ENCODE measurements around the gene RIMKLB.
"Not testable (repeated sequence)": the region's sequence is repeated elsewhere in the genome, so short reads cannot be mapped to it uniquely, and the experiment has no call there.

The RIMKLB gene

GRCh38 chr12:8784290-8784888, 86.6 kb downstream of the RIMKLB start:
- TF ChIP-seq CTCF (IDR thresholded peaks at IDR 0.05; ENCODE audit: insufficient read depth, low read depth, low read length, missing control alignments): no peak
- H3K4me3 ChIP-seq (ENCODE audit: low read depth, low read length): no peak overlapping the region
- no peak for DNase-seq (ENCODE audit: low read depth)

DNA sequence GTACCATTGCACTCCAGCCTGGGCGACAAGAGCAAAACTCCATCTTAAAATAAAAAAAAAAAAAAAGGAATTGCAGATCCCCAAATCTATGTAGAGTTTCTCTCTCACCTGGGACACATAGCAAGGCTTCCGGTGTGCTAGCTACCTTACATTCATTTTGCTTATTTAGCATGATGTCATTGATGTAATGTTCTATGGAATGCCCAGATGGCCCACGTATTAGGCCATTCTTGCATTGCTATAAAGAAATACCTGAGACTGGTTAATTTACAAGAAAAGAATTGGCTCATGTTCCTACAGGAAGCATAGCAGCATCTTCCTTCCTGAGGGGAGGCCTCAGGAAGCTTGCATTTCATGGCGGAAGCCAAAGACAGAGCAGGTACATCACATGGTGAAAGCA, 87.7 kb downstream of the RIMKLB start:
- TF ChIP-seq CTCF (IDR thresholded peaks at IDR 0.05; ENCODE audit: insufficient read depth, low read depth, low read length, missing control alignments): no peak
- H3K4me3 ChIP-seq (ENCODE audit: low read depth, low read length): no peak overlapping the region
- no peak for DNase-seq (ENCODE audit: low read depth)

GRCh38 chr12:8787206-8787605, 89.4 kb downstream of the RIMKLB start:
- H3K4me3 ChIP-seq (ENCODE audit: low read depth, low read length); DNase-seq (ENCODE audit: low read depth): not testable (repeated sequence)

DNA sequence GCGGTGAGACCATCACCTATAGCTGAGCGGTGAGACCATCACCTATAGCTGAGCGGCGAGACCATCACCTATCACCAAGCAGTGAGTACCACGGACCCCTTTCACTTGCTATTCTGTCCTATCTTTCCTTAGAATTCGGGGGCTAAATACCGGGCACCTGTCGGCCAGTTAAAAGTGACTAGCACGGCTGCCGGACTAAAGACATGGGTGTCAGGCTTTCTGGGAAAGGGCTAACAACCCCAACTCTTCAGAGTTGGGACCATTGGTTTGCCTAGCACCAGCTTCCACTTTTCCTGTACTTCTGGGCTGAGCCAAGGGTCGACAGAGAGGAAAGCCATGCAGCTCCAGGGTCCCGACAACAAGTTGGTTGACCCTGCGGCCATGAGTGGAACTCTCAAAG, 90.9 kb downstream of the RIMKLB start:
- not testable (repeated sequence) for H3K4me3 ChIP-seq (ENCODE audit: low read depth, low read length); DNase-seq (ENCODE audit: low read depth)

GRCh38 chr12:8789341-8790013, 91.7 kb downstream of the RIMKLB start:
- not testable (repeated sequence) for DNase-seq (ENCODE audit: low read depth); H3K4me3 ChIP-seq (ENCODE audit: low read depth, low read length)

- not testable (repeated sequence) for H3K4me3 ChIP-seq (ENCODE audit: low read depth, low read length); DNase-seq (ENCODE audit: low read depth)
Observed at GRCh38 chr12:8793226-8793625, 95.4 kb downstream of the RIMKLB start.

DNA sequence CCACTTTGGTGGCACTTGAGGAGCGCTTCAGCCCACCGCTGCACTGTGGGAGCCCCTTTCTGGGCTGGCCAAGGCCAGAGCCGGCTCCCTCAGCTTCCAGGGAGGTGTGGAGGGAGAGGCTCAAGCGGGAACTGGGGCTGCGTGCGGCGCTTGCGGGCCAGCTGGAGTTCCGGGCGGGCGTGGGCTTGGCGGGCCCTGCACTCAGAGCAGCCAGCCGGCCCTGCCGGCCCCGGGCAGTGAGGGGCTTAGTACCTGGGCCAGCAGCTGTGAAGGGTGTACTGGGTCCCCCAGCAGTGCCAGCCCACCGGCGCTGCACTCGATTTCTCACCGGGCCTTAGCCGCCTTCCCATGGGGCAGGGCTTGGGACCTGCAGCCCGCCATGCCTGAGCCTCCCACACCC, 96.8 kb downstream of the RIMKLB start:
- DNase-seq (ENCODE audit: low read depth): not testable (repeated sequence)

DNA sequence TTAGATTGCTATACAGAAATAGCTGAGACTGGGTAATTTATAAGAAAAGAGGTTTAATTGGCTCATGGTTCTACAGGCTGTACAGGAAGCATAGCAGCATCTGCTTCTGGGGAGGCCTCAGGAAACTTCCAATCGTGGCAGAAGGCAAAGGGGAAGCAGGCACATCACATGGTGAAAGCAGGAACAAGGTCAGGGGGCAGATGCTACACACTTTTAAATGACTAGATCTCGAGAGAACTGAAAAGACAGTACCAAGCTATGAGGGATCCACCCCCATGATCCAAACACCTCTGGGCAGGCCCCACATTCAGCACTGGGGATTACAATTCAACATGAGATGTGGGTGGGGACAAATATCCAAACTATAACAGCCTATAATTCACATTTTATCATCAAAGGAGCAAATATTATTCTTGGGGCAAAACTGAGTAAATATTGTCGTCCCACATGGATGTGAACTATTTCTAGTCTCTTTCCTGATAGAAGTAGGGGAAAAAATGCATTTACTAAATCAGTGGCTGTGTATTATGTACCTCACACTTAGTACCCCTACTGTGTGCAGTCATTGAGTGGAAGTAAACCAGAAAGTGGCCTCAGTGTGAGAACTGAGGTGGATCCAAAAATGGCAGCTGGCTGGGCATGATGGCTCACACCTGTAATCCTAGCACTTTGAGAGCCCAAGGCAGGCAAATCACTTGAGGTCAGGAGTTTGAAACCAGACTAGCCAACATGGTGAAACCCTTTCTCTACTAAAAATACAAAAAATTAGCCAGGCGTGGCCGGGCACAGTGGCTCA, 99.2 kb downstream of the RIMKLB start:
- no peak overlapping the region for H3K4me3 ChIP-seq (ENCODE audit: low read depth, low read length)
- no peak for DNase-seq (ENCODE audit: low read depth)
- no peak for TF ChIP-seq CTCF (IDR thresholded peaks at IDR 0.05; ENCODE audit: insufficient read depth, low read depth, low read length, missing control alignments)

More for the DNA sequence above, 96.8 kb downstream of the RIMKLB start:
- H3K4me3 ChIP-seq (ENCODE audit: low read depth, low read length): not testable (repeated sequence)

DNA sequence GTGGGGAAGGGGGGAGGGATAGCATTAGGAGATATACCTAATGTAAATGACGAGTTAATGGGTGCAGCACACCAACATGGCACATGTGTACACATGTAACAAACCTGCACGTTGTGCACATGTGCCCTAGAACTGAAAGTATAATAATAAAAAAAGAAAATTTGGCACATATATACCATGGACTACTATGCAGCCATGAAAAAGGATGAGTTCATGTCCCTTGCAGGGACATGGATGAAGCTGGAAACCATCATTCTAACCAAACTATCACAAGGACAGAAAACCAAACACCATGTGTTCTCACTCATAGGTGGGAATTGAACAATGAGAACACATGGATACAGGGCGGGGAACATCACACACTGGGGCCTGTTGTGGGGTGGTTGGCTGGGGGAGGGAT, 103.4 kb downstream of the RIMKLB start:
- DNase-seq (ENCODE audit: low read depth): not testable (repeated sequence)

DNA sequence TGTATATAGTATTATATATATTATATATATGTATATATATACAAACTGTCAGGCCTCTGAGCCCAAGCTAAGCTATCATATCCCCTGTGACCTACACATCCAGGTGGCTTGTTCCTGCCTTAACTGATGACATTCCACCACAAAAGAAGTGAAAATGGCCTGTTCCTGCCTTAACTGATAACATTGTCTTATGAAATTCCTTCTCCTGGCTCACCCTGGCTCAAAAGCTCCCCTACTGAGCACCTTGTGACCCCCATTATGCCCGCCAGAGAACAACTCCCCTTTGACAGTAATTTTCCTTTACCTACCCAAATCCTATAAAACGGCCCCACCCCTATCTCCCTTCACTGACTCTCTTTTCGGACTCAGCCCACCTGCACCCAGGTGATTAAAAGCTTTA, 107.0 kb downstream of the RIMKLB start:
- not testable (repeated sequence) for DNase-seq (ENCODE audit: low read depth); H3K4me3 ChIP-seq (ENCODE audit: low read depth, low read length)

More for the DNA sequence above, 103.4 kb downstream of the RIMKLB start:
- H3K4me3 ChIP-seq (ENCODE audit: low read depth, low read length): not testable (repeated sequence)

DNA sequence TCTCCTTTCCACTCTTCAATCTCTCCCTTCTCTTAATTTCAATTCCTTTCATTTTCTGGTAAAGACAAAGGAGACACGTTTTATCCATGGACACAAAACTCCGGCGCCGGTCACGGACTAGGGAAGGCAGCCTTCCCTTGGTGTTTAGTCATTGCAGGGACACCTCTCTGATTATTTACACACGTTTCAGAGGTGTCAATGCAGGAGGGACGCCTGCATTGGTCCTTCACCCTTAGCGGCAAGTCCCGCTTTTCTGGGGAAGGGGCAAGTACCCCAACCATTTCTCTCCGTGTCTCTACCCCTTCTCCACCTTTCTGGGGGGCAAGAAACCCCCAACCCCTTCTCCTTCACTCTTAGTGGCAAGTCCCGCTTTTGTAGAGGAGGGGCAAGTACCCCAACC, 107.7 kb downstream of the RIMKLB start:
- H3K4me3 ChIP-seq (ENCODE audit: low read depth, low read length); DNase-seq (ENCODE audit: low read depth): not testable (repeated sequence)

GRCh38 chr12:8807084-8807483, 109.3 kb downstream of the RIMKLB start:
- H3K4me3 ChIP-seq (ENCODE audit: low read depth, low read length); DNase-seq (ENCODE audit: low read depth): not testable (repeated sequence)

DNA sequence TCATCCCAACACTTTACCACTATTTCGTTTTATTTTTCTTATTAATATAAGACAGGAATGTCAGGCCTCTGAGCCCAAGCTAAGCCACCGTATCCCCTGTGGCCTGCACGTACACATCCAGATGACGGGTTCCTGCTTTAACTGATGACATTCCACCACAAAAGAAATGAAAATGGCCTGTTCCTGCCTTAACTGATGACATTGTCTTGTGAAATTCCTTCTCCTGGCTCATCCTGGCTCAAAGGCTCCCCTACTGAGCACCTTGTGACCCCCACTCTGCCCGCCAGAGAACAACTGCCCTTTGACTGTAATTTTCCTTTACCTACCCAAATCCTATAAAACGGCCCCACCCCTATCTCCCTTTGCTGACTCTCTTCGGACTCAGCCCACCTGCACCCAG, 112.3 kb downstream of the RIMKLB start:
- H3K4me3 ChIP-seq (ENCODE audit: low read depth, low read length); DNase-seq (ENCODE audit: low read depth): not testable (repeated sequence)
